GM10847 (cell line): ENCODE data around the gene FANCG.

Experiments used
- POLR2A ChIP-seq: IDR thresholded peaks from 2 replicates; pipeline ENCODE4 v1.6.1; 2011; ENCODE audit not compliant: insufficient read length; ENCODE audit errors: extremely low read depth

The FANCG gene

DNA sequence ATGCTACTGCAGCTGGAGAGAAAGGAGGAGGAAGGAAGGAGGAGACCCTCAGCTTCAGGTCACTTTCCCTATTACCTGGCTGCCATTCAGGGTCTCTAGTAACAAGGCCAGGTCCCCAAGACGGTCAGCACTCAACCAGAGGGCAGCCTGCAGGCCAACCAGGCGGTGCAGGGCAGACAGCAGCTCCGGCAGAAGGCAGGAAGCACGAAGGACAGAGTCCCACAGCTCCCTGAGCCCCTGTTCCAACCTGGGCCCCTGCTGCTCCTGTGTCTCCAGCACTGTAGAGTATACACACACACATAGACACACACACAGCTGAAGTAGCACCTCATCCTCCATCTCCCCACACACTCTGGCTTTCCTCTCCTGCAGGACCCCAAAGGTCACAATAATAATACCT is 1.7 kb downstream of the FANCG start:
- no peak for TF ChIP-seq POLR2A

DNA sequence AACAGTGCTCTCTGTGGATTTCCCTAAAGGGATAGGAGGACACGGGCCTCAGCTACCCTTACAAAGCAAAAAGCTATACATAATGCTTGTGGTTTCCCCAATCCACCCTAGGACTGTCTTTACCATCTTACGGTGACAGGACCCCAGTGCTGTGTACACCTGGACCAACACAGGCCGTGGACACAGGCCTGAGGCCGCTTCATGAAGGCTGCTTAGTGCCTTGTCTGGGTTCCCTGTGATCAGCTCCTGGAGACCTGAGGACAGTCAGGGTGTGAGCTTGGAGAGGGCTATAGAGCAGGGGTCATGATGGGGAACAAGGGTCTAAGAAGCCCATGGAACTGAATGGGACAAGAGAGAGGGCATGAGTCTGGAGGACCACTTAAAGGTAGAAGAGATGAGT is 2.9 kb downstream of the FANCG start:
- TF ChIP-seq POLR2A: no peak

DNA sequence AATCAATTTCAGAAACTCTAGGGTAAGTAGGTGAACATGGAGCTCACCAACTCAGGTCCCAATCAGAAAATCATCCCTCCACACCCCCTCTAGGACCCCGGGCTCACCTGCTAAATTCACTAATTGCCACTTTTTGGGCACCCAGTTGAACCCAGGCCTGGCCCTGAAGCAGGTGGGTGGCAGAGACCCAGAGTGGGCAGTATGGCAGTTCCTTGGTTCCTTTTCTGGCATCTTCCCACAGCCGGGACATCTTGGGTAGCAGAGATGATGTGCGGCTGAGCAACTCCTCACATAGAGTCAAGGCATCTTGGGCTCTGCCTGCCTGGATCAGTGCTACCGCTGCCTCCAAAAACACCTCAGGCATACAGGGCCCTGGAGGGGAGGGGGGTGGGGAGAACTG is 4.4 kb downstream of the FANCG start:
- no peak for TF ChIP-seq POLR2A

DNA sequence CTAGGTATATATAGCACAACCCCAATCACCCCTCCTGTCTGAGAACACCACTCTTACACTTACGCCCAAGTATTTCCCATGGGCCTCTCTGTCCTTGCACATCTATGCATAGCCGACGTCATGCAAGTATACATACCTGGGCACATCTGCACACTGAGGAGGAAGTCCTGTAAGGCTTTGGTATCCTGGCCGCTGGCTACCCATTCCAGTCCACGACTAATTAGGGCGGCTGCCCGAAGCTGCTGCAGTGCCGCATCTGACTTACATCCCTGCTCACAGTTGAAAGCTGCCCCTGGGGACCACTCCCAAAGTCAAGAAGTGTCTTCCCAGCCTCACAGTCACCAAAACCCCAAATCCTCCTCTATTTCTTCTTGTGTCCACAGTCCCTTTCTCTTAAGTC is 5.0 kb downstream of the FANCG start:
- no peak for TF ChIP-seq POLR2A

DNA sequence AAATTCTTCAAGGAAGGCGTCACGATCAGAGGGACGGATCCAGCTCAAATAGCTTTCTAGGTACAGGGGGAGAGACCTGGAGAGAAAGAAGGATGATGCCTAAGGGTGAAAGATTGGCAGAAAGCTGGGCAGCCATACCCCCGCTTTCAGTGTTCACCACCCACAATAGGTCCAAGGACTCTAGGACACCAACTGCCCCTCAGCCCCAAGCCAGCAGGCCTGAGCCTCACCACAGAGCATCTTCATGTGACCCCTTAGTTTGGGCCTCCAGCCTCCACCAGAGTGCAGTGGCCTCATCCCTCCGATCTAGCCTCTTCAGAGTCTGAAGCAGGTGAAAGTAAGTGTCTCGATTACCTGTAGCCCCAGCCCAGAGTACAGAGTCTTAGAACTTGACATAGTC is 5.6 kb downstream of the FANCG start:
- no peak for TF ChIP-seq POLR2A

DNA sequence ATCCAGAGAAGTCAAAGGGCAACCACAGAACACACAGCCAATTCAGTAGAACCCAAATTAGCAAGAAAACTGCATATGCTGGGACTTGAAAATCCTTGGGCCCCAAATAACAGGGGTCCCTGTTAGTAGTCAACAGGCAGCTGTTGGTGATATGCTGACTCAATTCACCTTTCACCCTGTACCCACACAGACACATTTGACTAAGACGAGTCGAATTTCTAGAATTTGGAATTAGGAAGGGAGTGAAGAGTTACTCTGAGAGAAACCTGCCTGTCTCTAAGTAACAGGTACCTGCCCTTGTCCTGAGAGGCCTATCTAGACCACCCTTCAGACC is 6.5 kb downstream of the FANCG start:
- TF ChIP-seq POLR2A: no peak

DNA sequence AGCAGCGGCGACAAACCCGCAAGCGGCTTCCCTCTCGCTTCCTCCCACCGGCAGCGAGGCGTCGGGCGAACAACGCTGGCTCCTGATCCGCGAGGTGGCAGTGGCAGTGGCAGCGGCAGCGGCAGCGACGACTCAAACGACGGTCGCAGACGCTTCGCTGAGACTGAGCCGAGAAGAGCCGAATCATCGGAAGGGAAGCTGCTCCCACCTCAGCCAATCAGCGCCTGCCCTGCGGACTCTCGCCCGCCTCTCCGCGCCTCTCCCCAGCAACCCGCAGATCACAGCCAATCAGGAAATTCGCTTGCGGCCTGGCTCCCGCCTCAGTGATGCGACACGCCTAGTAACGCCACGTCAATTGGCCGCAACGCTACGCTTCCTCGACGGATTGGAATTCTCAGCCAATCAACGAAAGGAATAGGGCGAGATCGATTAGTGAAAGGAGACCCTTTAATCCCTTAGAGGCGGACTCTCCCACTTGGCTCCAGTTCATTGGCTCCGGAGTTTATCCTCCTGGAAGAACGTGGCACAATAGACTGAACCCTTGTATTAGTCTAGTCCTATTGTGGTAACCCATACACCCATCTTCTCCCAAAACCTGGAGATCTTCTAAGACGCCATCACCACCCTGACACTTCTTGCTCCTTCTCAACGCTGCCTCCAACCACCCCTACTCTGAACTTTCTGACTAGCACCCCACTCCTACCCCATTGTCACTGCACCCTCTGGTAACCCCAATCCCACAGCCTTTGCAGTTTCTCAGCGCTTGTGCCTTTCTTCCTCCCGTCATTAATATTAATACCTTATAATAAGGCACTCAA is 7.1 kb downstream of the FANCG start, which contains the start of gene VCP:
Gene VCP (minus strand): TSS at position 165 of the 818 bp plus-strand sequence. CDS start 272 bp downstream, outside the sequence.
- TF ChIP-seq POLR2A: peak; percentile 96

DNA sequence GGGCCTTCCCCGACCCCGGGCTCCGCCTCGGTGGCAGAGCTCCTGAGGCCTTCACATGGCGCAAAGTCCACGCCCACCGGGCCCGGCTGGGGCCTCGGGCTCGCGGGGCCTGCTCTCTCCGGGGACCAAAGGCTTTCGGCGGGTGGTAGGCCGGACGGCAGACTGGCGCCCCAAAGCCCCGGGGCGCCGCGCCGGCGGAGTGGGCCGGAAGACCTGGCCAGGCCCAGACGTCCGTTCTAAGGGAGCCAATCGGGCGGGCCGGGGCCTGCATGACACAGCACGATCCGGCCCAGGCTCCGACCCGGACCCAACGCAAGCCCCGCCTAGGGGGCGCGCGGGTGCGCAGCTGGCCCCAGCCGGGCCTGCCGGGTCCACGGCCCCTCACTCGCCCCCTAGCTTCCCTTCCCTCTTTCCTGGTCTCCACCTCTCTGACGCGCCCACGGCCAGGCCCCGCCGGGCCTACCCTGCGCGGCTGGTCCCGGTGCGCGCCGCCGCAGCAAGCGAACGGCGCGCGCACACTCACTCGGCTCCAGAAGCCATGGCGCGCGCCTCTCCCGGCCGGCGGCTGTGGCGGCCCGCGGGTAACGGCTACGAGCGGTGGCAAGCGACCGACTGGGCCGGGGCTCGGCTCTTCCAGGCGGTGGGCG is 7.8 kb downstream of the FANCG start:
- TF ChIP-seq POLR2A: no peak

DNA sequence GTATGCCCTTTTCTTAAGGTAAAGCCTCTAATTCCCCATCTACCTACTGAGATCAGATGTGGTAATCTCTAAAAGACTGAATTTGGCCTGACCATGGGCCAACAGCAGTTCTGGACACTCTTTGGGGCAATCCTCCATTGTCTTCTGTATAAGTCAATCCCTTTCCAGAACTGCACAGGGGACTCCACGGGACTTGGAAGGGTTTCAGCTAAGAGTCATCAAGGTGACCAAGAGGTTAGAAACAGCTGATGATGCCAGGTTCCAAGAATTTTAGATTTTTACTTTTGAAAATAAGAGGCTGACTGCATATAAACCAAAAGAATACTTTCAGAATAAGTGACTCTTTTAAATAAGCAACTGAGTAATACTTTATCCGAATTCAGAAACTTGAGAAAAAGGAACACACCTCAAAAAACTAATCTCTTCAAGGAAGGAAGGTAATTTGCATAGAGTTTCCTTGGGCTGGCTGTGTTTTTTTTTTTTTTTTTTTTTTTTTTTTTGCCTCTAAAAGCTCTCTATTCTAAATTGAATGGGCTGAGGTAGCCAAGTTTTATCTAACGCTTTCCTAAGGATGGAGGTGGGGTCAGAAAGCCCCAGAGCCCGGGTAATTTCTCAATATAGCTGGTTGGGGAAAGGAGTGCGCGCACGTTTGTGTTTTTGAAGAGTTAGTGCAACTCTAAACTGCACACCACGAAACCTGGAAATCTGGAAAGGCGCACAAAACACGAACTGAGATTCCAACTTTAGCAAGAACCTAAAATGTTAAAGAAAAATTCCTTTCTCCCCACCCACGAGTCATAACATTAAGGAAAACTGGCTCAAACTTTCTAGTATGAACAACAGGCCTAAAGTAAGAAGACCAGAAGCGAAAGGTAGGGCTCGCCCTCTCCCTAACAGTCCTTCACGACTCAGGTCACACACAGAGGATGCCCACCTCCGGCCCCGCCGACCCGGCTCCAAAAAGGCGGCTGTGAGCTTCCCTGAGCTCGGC is 8.6 kb downstream of the FANCG start:
- no peak for TF ChIP-seq POLR2A

DNA sequence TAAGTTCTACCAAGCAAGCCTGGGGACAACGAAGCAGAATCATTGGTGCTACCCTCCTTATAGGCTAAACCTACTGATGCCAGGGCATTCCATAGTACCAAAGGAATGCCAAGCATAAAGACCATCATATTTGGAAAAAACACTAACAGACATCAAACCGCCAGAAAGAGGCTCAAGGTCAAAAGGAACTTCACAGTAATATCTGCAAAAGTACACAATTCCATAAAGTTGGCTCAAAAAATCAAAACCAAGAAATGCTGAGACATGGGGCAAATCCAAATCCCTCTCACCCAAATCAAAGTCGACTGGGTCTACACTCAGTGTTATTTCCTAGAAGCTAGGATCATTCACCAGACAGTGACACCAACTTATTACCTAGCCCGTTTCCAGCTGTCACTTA is 10.7 kb downstream of the FANCG start:
- TF ChIP-seq POLR2A: no peak

DNA sequence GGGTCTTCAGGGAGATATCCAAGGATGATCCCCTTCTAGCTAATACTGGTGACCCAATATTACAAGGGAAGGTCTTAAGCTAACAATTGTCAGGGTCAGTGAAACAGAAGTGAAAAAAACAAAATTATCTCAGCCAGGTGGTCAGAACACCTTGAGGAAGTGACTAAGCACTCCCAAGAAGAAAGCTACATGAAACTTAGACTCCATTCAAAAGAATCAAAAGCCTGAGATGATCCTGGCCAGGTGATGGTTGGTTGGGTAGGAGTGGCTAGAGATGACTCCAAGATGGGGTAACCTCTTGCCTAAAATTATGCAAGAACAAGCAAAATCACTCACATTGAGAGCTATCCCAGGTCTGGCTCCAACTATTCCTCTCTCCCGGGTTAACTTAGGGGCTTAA is 12.7 kb downstream of the FANCG start:
- TF ChIP-seq POLR2A: no peak

DNA sequence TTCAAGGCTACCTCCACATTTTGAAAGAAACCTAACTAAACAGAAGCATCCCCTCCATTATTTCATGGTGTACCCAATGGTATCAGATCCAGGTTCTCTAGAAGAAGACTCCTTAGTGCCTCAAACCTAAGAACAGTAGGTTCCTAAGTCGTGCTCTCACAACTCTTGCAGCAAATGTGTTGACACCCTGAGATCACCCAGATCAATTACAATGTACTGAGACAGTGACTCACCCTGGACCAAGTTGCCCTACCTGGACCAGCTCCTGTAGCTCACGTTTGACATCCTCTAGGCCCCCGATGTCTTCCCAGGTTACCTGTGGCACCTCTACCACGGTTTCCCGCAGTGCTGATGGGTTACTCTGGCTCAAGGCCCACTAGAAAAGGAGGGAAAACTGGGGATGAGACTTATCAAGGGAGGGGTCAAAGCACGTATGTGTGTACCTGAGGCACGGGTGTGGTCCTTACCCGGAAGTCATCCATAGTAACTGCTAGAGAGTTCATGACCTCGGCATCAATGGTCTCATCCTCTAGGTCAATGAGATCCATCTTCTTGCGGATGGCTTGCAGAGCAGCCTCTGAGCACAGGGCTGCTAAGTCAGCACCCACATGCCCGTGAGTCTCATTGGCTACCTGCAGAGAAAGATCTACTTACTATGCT is 19.1 kb downstream of the FANCG start:
- TF ChIP-seq POLR2A: no peak

DNA sequence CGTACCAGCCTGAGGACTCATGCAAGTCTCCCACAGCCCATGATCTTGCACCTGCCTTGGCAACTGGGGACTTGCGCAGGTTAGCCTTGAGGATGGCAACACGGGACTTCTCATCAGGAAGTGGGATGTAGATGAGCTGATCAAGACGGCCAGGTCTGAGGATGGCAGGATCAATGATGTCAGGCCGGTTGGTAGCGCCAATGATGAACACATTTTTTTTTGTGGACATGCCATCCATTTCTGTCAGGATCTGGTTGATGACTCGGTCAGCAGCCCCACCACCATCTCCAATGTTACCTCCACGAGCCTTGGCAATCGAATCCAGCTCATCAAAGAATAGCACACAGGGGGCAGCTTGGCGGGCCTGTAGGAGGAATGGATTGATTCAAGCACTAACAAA is 20.3 kb downstream of the FANCG start:
- no peak for TF ChIP-seq POLR2A

DNA sequence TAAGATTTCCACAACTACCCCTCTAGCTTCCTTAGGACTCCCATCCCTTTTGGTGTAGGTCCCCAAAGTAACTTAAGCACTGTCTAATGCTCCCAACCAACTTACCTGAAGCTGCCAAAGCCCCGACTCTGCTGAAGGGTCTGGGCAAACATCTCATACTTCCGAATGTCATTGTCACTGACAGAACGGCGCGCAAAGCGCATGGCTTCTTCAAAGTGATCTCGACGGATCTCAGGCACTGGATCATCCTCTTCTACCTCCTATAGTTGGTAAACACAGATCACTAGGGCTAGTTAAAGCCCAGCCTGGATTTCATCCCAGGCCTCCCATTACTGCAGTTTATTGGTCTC is 22.5 kb downstream of the FANCG start:
- TF ChIP-seq POLR2A: no peak
